ENCODE data around the gene MRPL51.
"Not testable (repeated sequence)": the region's sequence is repeated elsewhere in the genome, so short reads cannot be mapped to it uniquely, and the experiment has no call there.

Gene MRPL51

GRCh38 chr12:6492838-6493496, at the start of gene MRPL51:
Gene MRPL51, minus strand, starts transcription at chr12:6493262. Its CDS starts 126 bp downstream, at chr12:6493136.
- Histone ChIP-seq H3K4me1 (ENCODE audit: control insufficient read depth in 1 of 2, insufficient read depth in 2 of 2, low read length in 2 of 2) (peaks cover 16 to 22% of the 10 kb centered on the region in 2 donors), H3K4me3 (ENCODE audit: low read depth in 1 of 2, low read length in 2 of 2) (peak within 1 kb of the TSS; percentile 86 to 100), H3K27ac (ENCODE audit: low read length) (peak within 1 kb of the TSS; percentile 100), H3K27me3 (ENCODE audit: low read depth, low read length) (no peaks in the 10 kb centered on the region), H3K36me3 (ENCODE audit: control insufficient read depth in 1 of 2, insufficient read depth in 2 of 2, low read length in 2 of 2) (peaks cover 8 to 15% of the 10 kb centered on the region in 2 donors), H3K9me3 (ENCODE audit: control insufficient read depth in 1 of 2, low read length in 2 of 2) (no peaks in the 10 kb centered on the region)

- peaks cover 8 to 31% of the 10 kb centered on the region in 2 donors for H3K4me1 ChIP-seq (ENCODE audit: control insufficient read depth in 1 of 2, insufficient read depth in 2 of 2, low read length in 2 of 2)
- no peak overlapping the region for H3K4me3 ChIP-seq (ENCODE audit: low read depth in 1 of 2, low read length in 2 of 2)
- H3K27me3 ChIP-seq (ENCODE audit: low read depth, low read length) = no peaks in the 10 kb centered on the region
- H3K36me3 ChIP-seq (ENCODE audit: control insufficient read depth in 1 of 2, insufficient read depth in 2 of 2, low read length in 2 of 2) = peaks cover 33 to 36% of the 10 kb centered on the region in 2 donors
- no peaks in the 10 kb centered on the region for H3K9me3 ChIP-seq (ENCODE audit: control insufficient read depth in 1 of 2, low read length in 2 of 2)
- H3K27ac ChIP-seq (ENCODE audit: low read length) = peak overlapping the region; percentile 89
These were observed 49.3 kb upstream of the MRPL51 start for GRCh38 chr12:6542209-6543009.

GRCh38 chr12:6541371-6542165, 48.5 kb upstream of the MRPL51 start:
- Histone ChIP-seq H3K36me3 (ENCODE audit: control insufficient read depth in 1 of 2, insufficient read depth in 2 of 2, low read length in 2 of 2) (peaks cover 34 to 38% of the 10 kb centered on the region in 2 donors), H3K4me1 (ENCODE audit: control insufficient read depth in 1 of 2, insufficient read depth in 2 of 2, low read length in 2 of 2) (peaks cover 8 to 39% of the 10 kb centered on the region in 2 donors), H3K9me3 (ENCODE audit: control insufficient read depth in 1 of 2, low read length in 2 of 2) (no peaks in the 10 kb centered on the region), H3K4me3 (ENCODE audit: low read depth in 1 of 2, low read length in 2 of 2) (no peak overlapping the region), H3K27ac (ENCODE audit: low read length) (peak overlapping the region; percentile 89), H3K27me3 (ENCODE audit: low read depth, low read length) (no peaks in the 10 kb centered on the region)

- Histone ChIP-seq H3K9me3 (ENCODE audit: control insufficient read depth in 1 of 2, low read length in 2 of 2) (no peaks in the 10 kb centered on the region), H3K4me3 (ENCODE audit: low read depth in 1 of 2, low read length in 2 of 2) (peak overlapping the region in 1 of 2 donors; percentile 37), H3K27me3 (ENCODE audit: low read depth, low read length) (no peaks in the 10 kb centered on the region), H3K4me1 (ENCODE audit: control insufficient read depth in 1 of 2, insufficient read depth in 2 of 2, low read length in 2 of 2) (peaks cover 17 to 52% of the 10 kb centered on the region in 2 donors), H3K36me3 (ENCODE audit: control insufficient read depth in 1 of 2, insufficient read depth in 2 of 2, low read length in 2 of 2) (peaks cover 32 to 33% of the 10 kb centered on the region in 2 donors), H3K27ac (ENCODE audit: low read length) (peak overlapping the region; percentile 89)
These were observed 47.3 kb upstream of the MRPL51 start for GRCh38 chr12:6540181-6540877.

GRCh38 chr12:6539707-6540134, 46.7 kb upstream of the MRPL51 start:
- peaks cover 32 to 36% of the 10 kb centered on the region in 2 donors for H3K36me3 ChIP-seq (ENCODE audit: control insufficient read depth in 1 of 2, insufficient read depth in 2 of 2, low read length in 2 of 2)
- H3K4me3 ChIP-seq (ENCODE audit: low read depth in 1 of 2, low read length in 2 of 2) = no peak overlapping the region
- H3K27me3 ChIP-seq (ENCODE audit: low read depth, low read length) = no peaks in the 10 kb centered on the region
- H3K27ac ChIP-seq (ENCODE audit: low read length) = peak overlapping the region; percentile 63
- peaks cover 17 to 53% of the 10 kb centered on the region in 2 donors for H3K4me1 ChIP-seq (ENCODE audit: control insufficient read depth in 1 of 2, insufficient read depth in 2 of 2, low read length in 2 of 2)
- no peaks in the 10 kb centered on the region for H3K9me3 ChIP-seq (ENCODE audit: control insufficient read depth in 1 of 2, low read length in 2 of 2)

- no peaks in the 10 kb centered on the region for H3K27me3 ChIP-seq (ENCODE audit: low read depth, low read length)
- H3K27ac ChIP-seq (ENCODE audit: low read length) = peak overlapping the region; percentile 63
- no peaks in the 10 kb centered on the region for H3K9me3 ChIP-seq (ENCODE audit: control insufficient read depth in 1 of 2, low read length in 2 of 2)
- H3K4me1 ChIP-seq (ENCODE audit: control insufficient read depth in 1 of 2, insufficient read depth in 2 of 2, low read length in 2 of 2) = peaks cover 17 to 53% of the 10 kb centered on the region in 2 donors
- peaks cover 28 to 33% of the 10 kb centered on the region in 2 donors for H3K36me3 ChIP-seq (ENCODE audit: control insufficient read depth in 1 of 2, insufficient read depth in 2 of 2, low read length in 2 of 2)
- H3K4me3 ChIP-seq (ENCODE audit: low read depth in 1 of 2, low read length in 2 of 2) = no peak overlapping the region
These were observed 46.2 kb upstream of the MRPL51 start for GRCh38 chr12:6539314-6539682.

GRCh38 chr12:6538420-6539313, 45.6 kb upstream of the MRPL51 start:
- H3K27ac ChIP-seq (ENCODE audit: low read length) = peak overlapping the region; percentile 23
- no peak overlapping the region for H3K4me3 ChIP-seq (ENCODE audit: low read depth in 1 of 2, low read length in 2 of 2)
- no peaks in the 10 kb centered on the region for H3K9me3 ChIP-seq (ENCODE audit: control insufficient read depth in 1 of 2, low read length in 2 of 2)
- H3K4me1 ChIP-seq (ENCODE audit: control insufficient read depth in 1 of 2, insufficient read depth in 2 of 2, low read length in 2 of 2) = peaks cover 17 to 53% of the 10 kb centered on the region in 2 donors
- H3K36me3 ChIP-seq (ENCODE audit: control insufficient read depth in 1 of 2, insufficient read depth in 2 of 2, low read length in 2 of 2) = peaks cover 27 to 30% of the 10 kb centered on the region in 2 donors
- no peaks in the 10 kb centered on the region for H3K27me3 ChIP-seq (ENCODE audit: low read depth, low read length)

GRCh38 chr12:6537580-6538419, 44.7 kb upstream of the MRPL51 start:
- not testable (repeated sequence) for H3K4me3 ChIP-seq (ENCODE audit: low read depth in 1 of 2, low read length in 2 of 2); H3K27me3 ChIP-seq (ENCODE audit: low read depth, low read length); H3K9me3 ChIP-seq (ENCODE audit: control insufficient read depth in 1 of 2, low read length in 2 of 2); H3K27ac ChIP-seq (ENCODE audit: low read length)
- H3K4me1 ChIP-seq (ENCODE audit: control insufficient read depth in 1 of 2, insufficient read depth in 2 of 2, low read length in 2 of 2) = peaks cover 17 to 60% of the 10 kb centered on the region in 2 donors
- peaks cover 27 to 30% of the 10 kb centered on the region in 2 donors for H3K36me3 ChIP-seq (ENCODE audit: control insufficient read depth in 1 of 2, insufficient read depth in 2 of 2, low read length in 2 of 2)

- H3K27ac ChIP-seq (ENCODE audit: low read length) = no peak overlapping the region
- H3K9me3 ChIP-seq (ENCODE audit: control insufficient read depth in 1 of 2, low read length in 2 of 2) = no peaks in the 10 kb centered on the region
- peaks cover 21 to 68% of the 10 kb centered on the region in 2 donors for H3K4me1 ChIP-seq (ENCODE audit: control insufficient read depth in 1 of 2, insufficient read depth in 2 of 2, low read length in 2 of 2)
- no peaks in the 10 kb centered on the region for H3K27me3 ChIP-seq (ENCODE audit: low read depth, low read length)
- peaks cover 27 to 30% of the 10 kb centered on the region in 2 donors for H3K36me3 ChIP-seq (ENCODE audit: control insufficient read depth in 1 of 2, insufficient read depth in 2 of 2, low read length in 2 of 2)
- no peak overlapping the region for H3K4me3 ChIP-seq (ENCODE audit: low read depth in 1 of 2, low read length in 2 of 2)
These were observed 44.0 kb upstream of the MRPL51 start for GRCh38 chr12:6536894-6537579.

Measured in muscle layer of duodenum (tissue), 2 donors.